Measurements from ENCODE around the gene SOCS1. TPM values are rescaled to one million over a fixed set of nuclear protein-coding genes. Genes with fewer than 3 reads are reported as not detected.

Gene SOCS1
- polyA plus RNA-seq, 2 of the 4 experiments (the other 2 are of a cell fraction), result 0.16 to 0.26 TPM

GRCh38 chr16:11268921-11269375 is 12.9 kb upstream of the SOCS1 start, which contains the start of gene TNP2:
TSS of gene TNP2 (minus strand) at chr16:11269325. CDS start at chr16:11269262, 63 bp downstream.
- H3K9me3 ChIP-seq, result no peaks in the 10 kb centered on the region
- H3K4me3 ChIP-seq, result no peak within 1 kb of the TSS
- H3K27ac ChIP-seq, result no peak within 1 kb of the TSS
- no peak within 1 kb of the TSS for H3K4me2 ChIP-seq
- TF ChIP-seq ELK1 (IDR thresholded peaks at IDR 0.05; ENCODE audit: low read depth, low read length), result no peak
- TF ChIP-seq BHLHE40 (IDR thresholded peaks at IDR 0.05; ENCODE audit: low read depth, low read length), result no peak
- no peak for TF ChIP-seq KDM5A (IDR thresholded peaks at IDR 0.05)
- TF ChIP-seq POLR2AphosphoS2 (conservative IDR thresholded peaks at IDR 0.05; ENCODE audit: low read length), result no peak
- no peaks in the 10 kb centered on the region for H3K4me1 ChIP-seq
- ATAC-seq (no peak), FAIRE-seq (no peak), DNase-seq (ENCODE audit: low read depth in 1 of 2, low spot score in 1 of 2) (no peak)
- ChIA-PET POLR2A (interaction anchor here (0.8 to 1.3 kb wide), 2 partner anchors 13 to 317 kb away, joined by 3 to 9 read pairs; partner anchors contain the start of genes LITAF and SOCS1), CTCF (interaction anchor here (0.9 to 9.1 kb wide), 3 partner anchors 12 to 305 kb away, joined by 4 to 66 read pairs (median 5); partner anchors contain the start of gene SOCS1)
- WGBS (ENCODE audit: missing lambda C conversion rate), result 58% methylated on average over 9 of the region's 11 CpGs

GRCh38 chr16:11265124-11265523 is 9.1 kb upstream of the SOCS1 start:
- ATAC-seq (no peak), DNase-seq (ENCODE audit: low read depth in 1 of 2, low spot score in 1 of 2) (no peak), FAIRE-seq (no peak)
- ChIA-PET CTCF (interaction anchor here (1.1 to 3.6 kb wide), 3 partner anchors 10 to 301 kb away, joined by 3 to 17 read pairs (median 10); no protein-coding TSS in a partner anchor), POLR2A (no interaction called here)
- no peak overlapping the region for H3K4me2 ChIP-seq
- H3K4me3 ChIP-seq, result no peak overlapping the region
- WGBS (ENCODE audit: missing lambda C conversion rate), result 70% methylated on average over 7 of the region's 7 CpGs
- H3K9me3 ChIP-seq, result no peaks in the 10 kb centered on the region
- no peak for TF ChIP-seq HES2 (IDR thresholded peaks at IDR 0.05)
- no peak for TF ChIP-seq HDAC2 (IDR thresholded peaks at IDR 0.05)
- no peak for TF ChIP-seq CEBPB (IDR thresholded peaks at IDR 0.05)
- no peak for TF ChIP-seq MAFK (IDR thresholded peaks at IDR 0.05; ENCODE audit: partially characterized antibody)
- TF ChIP-seq KDM1A (IDR thresholded peaks at IDR 0.05; ENCODE audit: low read depth), result no peak
- TF ChIP-seq BCL3 (IDR thresholded peaks at IDR 0.05), result no peak
- no peak for TF ChIP-seq BHLHE40 (IDR thresholded peaks at IDR 0.05; ENCODE audit: low read depth, low read length)
- TF ChIP-seq HOXB13 (CRISPR knock-in tag; IDR thresholded peaks at IDR 0.05; ENCODE audit: low read depth), result no peak
- TF ChIP-seq GATA3 (IDR thresholded peaks at IDR 0.05; ENCODE audit: borderline replicate concordance), result no peak
- no peak for TF ChIP-seq FOXS1 (CRISPR knock-in tag; IDR thresholded peaks at IDR 0.05)
- TF ChIP-seq RCOR1 (IDR thresholded peaks at IDR 0.05; ENCODE audit: low read depth, low read length), result no peak
- TF ChIP-seq FOSB (CRISPR knock-in tag; IDR thresholded peaks at IDR 0.05), result no peak
- no peak for TF ChIP-seq PBX3 (IDR thresholded peaks at IDR 0.05)
- no peak overlapping the region for H3K27ac ChIP-seq
- no peaks in the 10 kb centered on the region for H3K4me1 ChIP-seq

GRCh38 chr16:11264155-11264832 is 8.3 kb upstream of the SOCS1 start:
- no peak overlapping the region for H3K4me3 ChIP-seq
- H3K9me3 ChIP-seq, result no peaks in the 10 kb centered on the region
- WGBS (ENCODE audit: missing lambda C conversion rate), result 55% methylated on average over 9 of the region's 9 CpGs
- ChIA-PET CTCF (interaction anchor here (1.1 to 3.6 kb wide), 4 partner anchors 9 to 301 kb away, joined by 3 to 17 read pairs (median 6); no protein-coding TSS in a partner anchor), POLR2A (interaction anchor here (1.1 kb wide), 1 partner anchor 8 kb away, joined by 3 read pairs; the partner anchor contains the start of gene SOCS1)
- ATAC-seq (no peak), FAIRE-seq (no peak), DNase-seq (ENCODE audit: low read depth in 1 of 2, low spot score in 1 of 2) (no peak)
- H3K4me2 ChIP-seq, result no peak overlapping the region
- H3K27ac ChIP-seq, result no peak overlapping the region
- H3K4me1 ChIP-seq, result no peaks in the 10 kb centered on the region
- no peak for TF ChIP-seq HES2 (IDR thresholded peaks at IDR 0.05)
- no peak for TF ChIP-seq FOXS1 (CRISPR knock-in tag; IDR thresholded peaks at IDR 0.05)
- TF ChIP-seq POLR2A (IDR thresholded peaks at IDR 0.05; ENCODE audit: low read length), result no peak
- TF ChIP-seq EP300 (IDR thresholded peaks at IDR 0.05), result no peak
- TF ChIP-seq ZSCAN20 (CRISPR knock-in tag; IDR thresholded peaks at IDR 0.05), result no peak
- no peak for TF ChIP-seq NPAS2 (CRISPR knock-in tag; IDR thresholded peaks at IDR 0.05; ENCODE audit: borderline replicate concordance)
- no peak for TF ChIP-seq RARB (CRISPR knock-in tag; IDR thresholded peaks at IDR 0.05)
- no peak for TF ChIP-seq JUNB (IDR thresholded peaks at IDR 0.05)
- no peak for TF ChIP-seq FOSL2 (IDR thresholded peaks at IDR 0.05)
- no peak for TF ChIP-seq FOSL2 (CRISPR knock-in tag; IDR thresholded peaks at IDR 0.05)
- no peak for TF ChIP-seq HOXB5 (CRISPR knock-in tag; IDR thresholded peaks at IDR 0.05)
- no peak for TF ChIP-seq ZFP36 (IDR thresholded peaks at IDR 0.05; ENCODE audit: borderline replicate concordance, partially characterized antibody)
- no peak for TF ChIP-seq CBX2 (IDR thresholded peaks at IDR 0.05; ENCODE audit: borderline replicate concordance, low read depth)
- no peak for TF ChIP-seq MAZ (IDR thresholded peaks at IDR 0.05; ENCODE audit: borderline replicate concordance, low read depth, low read length)
- no peak for TF ChIP-seq PHF8 (IDR thresholded peaks at IDR 0.05; ENCODE audit: borderline replicate concordance, low read depth)
- TF ChIP-seq NFE2L2 (conservative IDR thresholded peaks at IDR 0.05; ENCODE audit: low read length), result no peak
- TF ChIP-seq BCL3 (IDR thresholded peaks at IDR 0.05), result no peak
